Measurements from ENCODE around the gene OSBPL3. TPM values are rescaled to one million over a fixed set of nuclear protein-coding genes. Genes with fewer than 3 reads are reported as not detected.

Gene OSBPL3
- total RNA-seq, 1 donor from 2014 or later: 35.2 TPM

DNA sequence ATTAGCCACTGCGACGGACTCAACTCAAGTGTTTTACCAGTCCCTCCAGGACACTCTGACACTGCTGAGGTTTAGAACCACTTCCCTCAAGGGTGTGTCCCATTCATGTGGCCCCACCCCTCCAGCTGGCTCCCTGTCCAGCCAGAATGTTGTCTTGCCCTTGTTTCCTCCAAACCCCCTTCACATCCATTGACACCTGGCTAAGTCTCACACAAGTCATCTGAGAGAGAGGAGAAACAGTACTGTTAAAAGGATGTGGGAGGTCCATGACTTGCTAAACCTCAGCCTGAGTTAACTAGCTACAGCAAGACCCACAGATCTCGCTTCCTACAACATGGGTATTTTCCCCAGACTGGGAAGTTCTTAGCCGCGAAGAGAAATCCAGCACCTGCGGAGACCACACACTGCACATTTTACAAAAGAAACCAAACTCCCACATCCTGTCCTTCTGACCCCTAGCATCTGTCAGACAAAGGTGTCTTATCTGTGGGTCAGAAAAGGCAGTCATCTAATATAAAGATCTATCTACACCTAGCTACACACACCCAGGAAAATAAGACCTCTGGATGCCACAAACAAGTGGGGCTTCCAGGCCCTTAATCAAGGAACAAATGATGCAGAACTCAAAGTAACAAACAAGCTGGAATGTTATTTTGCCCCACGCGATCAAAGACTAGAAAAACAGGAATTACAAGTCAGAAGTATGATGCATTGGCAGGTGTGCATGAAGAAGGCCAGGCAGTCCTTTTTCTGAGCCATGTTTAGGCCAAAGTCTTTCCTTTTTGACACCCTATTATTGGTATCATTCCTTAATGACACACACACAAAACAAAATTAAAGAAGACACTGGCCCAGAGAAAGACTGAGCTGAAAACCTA lies 13.9 kb downstream of the OSBPL3 start:
- Histone ChIP-seq H3K27me3 (ENCODE audit: control insufficient read depth, insufficient read depth, low read length) (no peaks in the 10 kb centered on the region), H3K4me3 (ENCODE audit: low read depth, low read length) (no peak overlapping the region), H3K36me3 (ENCODE audit: control insufficient read depth, insufficient read depth, low read length) (no peaks in the 10 kb centered on the region)
- no peak for DNase-seq (ENCODE audit: low read depth)
- TF ChIP-seq, protein P1, sequence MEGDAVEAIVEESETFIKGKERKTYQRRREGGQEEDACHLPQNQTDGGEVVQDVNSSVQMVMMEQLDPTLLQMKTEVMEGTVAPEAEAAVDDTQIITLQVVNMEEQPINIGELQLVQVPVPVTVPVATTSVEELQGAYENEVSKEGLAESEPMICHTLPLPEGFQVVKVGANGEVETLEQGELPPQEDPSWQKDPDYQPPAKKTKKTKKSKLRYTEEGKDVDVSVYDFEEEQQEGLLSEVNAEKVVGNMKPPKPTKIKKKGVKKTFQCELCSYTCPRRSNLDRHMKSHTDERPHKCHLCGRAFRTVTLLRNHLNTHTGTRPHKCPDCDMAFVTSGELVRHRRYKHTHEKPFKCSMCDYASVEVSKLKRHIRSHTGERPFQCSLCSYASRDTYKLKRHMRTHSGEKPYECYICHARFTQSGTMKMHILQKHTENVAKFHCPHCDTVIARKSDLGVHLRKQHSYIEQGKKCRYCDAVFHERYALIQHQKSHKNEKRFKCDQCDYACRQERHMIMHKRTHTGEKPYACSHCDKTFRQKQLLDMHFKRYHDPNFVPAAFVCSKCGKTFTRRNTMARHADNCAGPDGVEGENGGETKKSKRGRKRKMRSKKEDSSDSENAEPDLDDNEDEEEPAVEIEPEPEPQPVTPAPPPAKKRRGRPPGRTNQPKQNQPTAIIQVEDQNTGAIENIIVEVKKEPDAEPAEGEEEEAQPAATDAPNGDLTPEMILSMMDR (IDR thresholded peaks at IDR 0.05; ENCODE audit: insufficient read depth, low read length, poor library complexity, severe bottlenecking): no peak

DNA sequence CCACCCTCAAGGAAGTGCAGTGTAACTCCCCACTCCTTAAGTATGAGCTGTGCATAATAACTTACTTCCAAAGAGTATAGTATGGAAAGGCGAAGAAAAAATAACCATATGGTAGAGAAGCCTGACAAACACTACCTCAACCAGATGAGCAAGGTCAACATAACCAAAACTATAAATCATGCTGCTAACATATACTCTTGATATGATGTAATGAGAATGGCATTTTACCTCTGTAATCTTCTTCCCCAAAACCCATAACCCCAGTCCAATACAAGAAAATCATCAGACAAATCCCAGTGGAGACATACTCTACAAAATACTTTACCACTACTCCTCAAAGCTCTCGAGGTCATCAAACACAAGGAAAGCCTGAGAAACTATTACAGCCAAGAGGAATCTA lies 15.8 kb downstream of the OSBPL3 start:
- Histone ChIP-seq H3K27me3 (ENCODE audit: control insufficient read depth, insufficient read depth, low read length) (no peaks in the 10 kb centered on the region), H3K36me3 (ENCODE audit: control insufficient read depth, insufficient read depth, low read length) (no peaks in the 10 kb centered on the region), H3K4me3 (ENCODE audit: low read depth, low read length) (no peak overlapping the region)
- TF ChIP-seq, protein P1 (IDR thresholded peaks at IDR 0.05; ENCODE audit: insufficient read depth, low read length, poor library complexity, severe bottlenecking): no peak
- no peak for DNase-seq (ENCODE audit: low read depth)

DNA sequence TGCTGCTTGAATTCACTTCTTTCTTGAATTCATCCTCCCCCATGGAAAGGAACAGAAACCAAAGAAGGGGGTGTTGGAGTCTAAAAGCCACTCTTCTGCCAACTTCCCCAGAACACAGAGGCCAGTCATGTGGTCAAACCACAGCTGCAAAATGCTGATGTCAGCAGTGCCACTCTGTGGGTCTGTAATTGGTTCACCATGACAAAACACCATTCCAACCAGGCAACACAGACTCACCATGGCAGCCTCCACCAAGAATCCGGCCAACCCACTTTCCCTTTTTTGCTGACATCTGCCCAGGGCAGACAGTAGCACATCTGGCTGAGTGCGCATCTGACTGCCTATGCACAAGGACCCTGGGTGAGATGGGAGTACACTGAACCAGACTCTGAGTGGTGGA lies 16.8 kb downstream of the OSBPL3 start:
- no peaks in the 10 kb centered on the region for H3K36me3 ChIP-seq (ENCODE audit: control insufficient read depth, insufficient read depth, low read length)
- no peak overlapping the region for H3K4me3 ChIP-seq (ENCODE audit: low read depth, low read length)
- DNase-seq (ENCODE audit: low read depth): no peak
- TF ChIP-seq, protein P1 (IDR thresholded peaks at IDR 0.05; ENCODE audit: insufficient read depth, low read length, poor library complexity, severe bottlenecking): no peak
- H3K27me3 ChIP-seq (ENCODE audit: control insufficient read depth, insufficient read depth, low read length): no peaks in the 10 kb centered on the region

- Histone ChIP-seq H3K36me3 (ENCODE audit: control insufficient read depth, insufficient read depth, low read length) (no peaks in the 10 kb centered on the region), H3K4me3 (ENCODE audit: low read depth, low read length) (no peak overlapping the region), H3K27me3 (ENCODE audit: control insufficient read depth, insufficient read depth, low read length) (no peaks in the 10 kb centered on the region)
- DNase-seq (ENCODE audit: low read depth): no peak
- TF ChIP-seq, protein P1 (IDR thresholded peaks at IDR 0.05; ENCODE audit: insufficient read depth, low read length, poor library complexity, severe bottlenecking): no peak
Measured at GRCh38 chr7:24962418-24962962, 17.5 kb downstream of the OSBPL3 start.

DNA sequence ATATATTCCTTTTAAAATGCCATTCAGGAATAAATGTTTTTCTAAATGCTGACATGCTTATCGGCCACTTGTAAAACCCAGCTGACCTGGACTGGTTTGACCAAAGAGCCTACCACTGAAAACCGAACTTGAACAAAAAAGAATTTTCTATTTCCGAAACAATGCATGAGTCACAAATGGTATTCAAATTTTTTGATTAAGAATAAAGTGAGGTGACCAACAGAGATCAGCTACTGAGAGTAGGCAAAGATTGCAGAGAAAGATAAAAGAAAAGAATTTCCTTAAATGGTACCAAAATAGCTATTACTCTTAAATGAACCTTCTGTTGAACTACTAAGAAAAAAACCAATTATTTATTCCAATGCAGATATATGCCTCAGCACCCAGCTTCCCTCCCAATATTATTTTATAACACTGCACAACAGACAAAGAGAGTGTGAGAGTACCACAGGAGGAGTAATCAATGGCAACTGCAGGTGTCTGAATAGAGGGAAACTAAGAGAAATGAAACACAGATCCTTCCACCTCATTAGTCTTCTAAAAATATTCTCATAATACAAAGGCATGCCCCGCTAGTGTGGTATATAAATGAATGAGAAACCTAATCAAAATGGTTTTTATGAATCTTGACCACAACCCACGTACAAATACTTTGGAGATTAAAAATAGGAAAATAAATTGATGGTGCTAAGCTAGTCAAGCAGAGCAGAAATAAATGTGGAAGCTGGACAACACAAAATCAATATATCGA lies 20.1 kb downstream of the OSBPL3 start:
- Histone ChIP-seq H3K27me3 (ENCODE audit: control insufficient read depth, insufficient read depth, low read length) (no peaks in the 10 kb centered on the region), H3K4me3 (ENCODE audit: low read depth, low read length) (no peak overlapping the region), H3K36me3 (ENCODE audit: control insufficient read depth, insufficient read depth, low read length) (no peaks in the 10 kb centered on the region)
- TF ChIP-seq, protein P1 (IDR thresholded peaks at IDR 0.05; ENCODE audit: insufficient read depth, low read length, poor library complexity, severe bottlenecking): no peak
- no peak for DNase-seq (ENCODE audit: low read depth)
